Measurements from ENCODE around the gene PEX3.

The PEX3 gene

DNA sequence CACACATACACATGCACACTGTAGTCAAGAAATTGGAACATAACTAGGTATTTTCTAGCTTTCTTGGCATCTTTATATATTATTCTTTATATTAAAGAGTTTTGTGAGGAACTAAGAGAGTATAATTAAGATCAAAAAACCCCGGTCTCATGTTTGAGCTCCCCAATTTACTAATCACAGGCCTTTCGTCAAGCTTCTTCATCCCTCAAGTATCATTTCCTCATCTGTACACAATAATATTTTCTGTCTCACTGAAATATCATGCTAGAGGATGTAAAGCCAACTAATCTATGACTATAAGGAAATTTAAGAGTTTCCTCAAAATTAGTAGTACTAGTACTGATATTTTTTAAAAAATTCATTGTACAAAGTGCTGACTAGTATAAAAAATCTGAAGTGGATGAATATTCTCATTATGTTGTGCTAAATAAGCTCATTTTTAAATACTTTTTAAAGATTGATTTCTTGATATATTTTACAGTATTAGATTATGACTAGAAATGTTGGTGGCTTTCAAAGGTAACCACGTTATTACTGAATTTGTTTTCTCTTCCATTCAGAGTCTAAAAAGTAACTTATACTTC lies 28.0 kb downstream of the PEX3 start:
- no peaks in the 10 kb centered on the region for H3K9me3 ChIP-seq (ENCODE audit: control insufficient read depth in 2 of 2, low read length in 2 of 2)
- no peak overlapping the region for H3K9ac ChIP-seq (ENCODE audit: low read depth in 1 of 2, low read length in 2 of 2)
- H3K4me3 ChIP-seq (ENCODE audit: low read length in 2 of 2) = no peak overlapping the region
- H3K4me1 ChIP-seq (ENCODE audit: control insufficient read depth in 2 of 2, insufficient read depth in 2 of 2, low read length in 2 of 2) = no peaks in the 10 kb centered on the region
- H3K27me3 ChIP-seq (ENCODE audit: control insufficient read depth in 2 of 2, insufficient read depth in 2 of 2, low read length in 2 of 2) = no peaks in the 10 kb centered on the region
- peaks cover 3 to 10% of the 10 kb centered on the region in 2 donors for H3K36me3 ChIP-seq (ENCODE audit: control insufficient read depth in 2 of 2, insufficient read depth in 2 of 2, low read length in 2 of 2)
- H3K27ac ChIP-seq (ENCODE audit: low read depth in 2 of 2, low read length in 2 of 2) = no peak overlapping the region

DNA sequence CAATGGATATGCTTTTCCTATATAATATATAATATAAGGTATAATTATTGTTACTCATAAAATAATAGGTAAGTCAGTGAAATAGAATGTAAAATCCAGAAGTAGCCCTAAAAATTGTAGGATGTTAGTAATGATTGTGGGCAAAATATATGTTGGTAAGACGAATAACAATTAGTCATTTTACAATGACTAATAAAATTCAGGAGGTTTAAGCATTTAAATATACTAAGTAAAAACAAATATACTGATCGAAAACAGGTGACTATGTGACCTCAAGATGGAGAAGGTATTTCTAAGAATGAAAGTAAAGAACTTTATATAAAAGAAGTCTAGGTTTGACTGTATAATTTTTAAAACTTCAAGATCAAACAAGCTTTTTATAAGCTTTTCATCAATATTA lies 32.0 kb downstream of the PEX3 start:
- H3K9me3 ChIP-seq (ENCODE audit: control insufficient read depth in 2 of 2, low read length in 2 of 2) = no peaks in the 10 kb centered on the region
- no peak overlapping the region for H3K27ac ChIP-seq (ENCODE audit: low read depth in 2 of 2, low read length in 2 of 2)
- no peak overlapping the region for H3K4me3 ChIP-seq (ENCODE audit: low read length in 2 of 2)
- no peaks in the 10 kb centered on the region for H3K4me1 ChIP-seq (ENCODE audit: control insufficient read depth in 2 of 2, insufficient read depth in 2 of 2, low read length in 2 of 2)
- H3K9ac ChIP-seq (ENCODE audit: low read depth in 1 of 2, low read length in 2 of 2) = no peak overlapping the region
- no peaks in the 10 kb centered on the region for H3K27me3 ChIP-seq (ENCODE audit: control insufficient read depth in 2 of 2, insufficient read depth in 2 of 2, low read length in 2 of 2)
- no peaks in the 10 kb centered on the region for H3K36me3 ChIP-seq (ENCODE audit: control insufficient read depth in 2 of 2, insufficient read depth in 2 of 2, low read length in 2 of 2)

DNA sequence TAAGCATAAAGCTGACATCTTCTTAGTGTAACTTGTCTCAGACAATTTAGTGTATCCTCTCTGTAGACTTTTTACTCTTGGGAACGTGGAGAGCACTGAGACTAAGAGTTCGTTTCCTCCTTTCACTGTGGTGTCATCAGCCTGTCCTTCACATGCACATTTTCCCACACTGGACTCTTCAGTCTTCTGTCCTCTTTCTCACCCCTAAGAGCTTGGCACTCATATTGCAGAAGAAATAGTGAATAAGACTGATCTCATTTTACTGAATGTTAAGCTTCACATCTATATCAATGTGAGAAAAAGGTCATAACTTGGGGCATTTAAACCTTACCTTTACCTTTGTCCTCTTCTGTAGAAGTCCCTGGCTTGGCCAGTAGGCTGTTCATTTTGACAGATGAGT lies 35.4 kb downstream of the PEX3 start:
- Histone ChIP-seq H3K27me3 (ENCODE audit: control insufficient read depth in 2 of 2, insufficient read depth in 2 of 2, low read length in 2 of 2) (no peaks in the 10 kb centered on the region), H3K27ac (ENCODE audit: low read depth in 2 of 2, low read length in 2 of 2) (no peak overlapping the region), H3K9me3 (ENCODE audit: control insufficient read depth in 2 of 2, low read length in 2 of 2) (no peaks in the 10 kb centered on the region), H3K36me3 (ENCODE audit: control insufficient read depth in 2 of 2, insufficient read depth in 2 of 2, low read length in 2 of 2) (no peaks in the 10 kb centered on the region), H3K9ac (ENCODE audit: low read depth in 1 of 2, low read length in 2 of 2) (no peak overlapping the region), H3K4me3 (ENCODE audit: low read length in 2 of 2) (no peak overlapping the region), H3K4me1 (ENCODE audit: control insufficient read depth in 2 of 2, insufficient read depth in 2 of 2, low read length in 2 of 2) (no peaks in the 10 kb centered on the region)

DNA sequence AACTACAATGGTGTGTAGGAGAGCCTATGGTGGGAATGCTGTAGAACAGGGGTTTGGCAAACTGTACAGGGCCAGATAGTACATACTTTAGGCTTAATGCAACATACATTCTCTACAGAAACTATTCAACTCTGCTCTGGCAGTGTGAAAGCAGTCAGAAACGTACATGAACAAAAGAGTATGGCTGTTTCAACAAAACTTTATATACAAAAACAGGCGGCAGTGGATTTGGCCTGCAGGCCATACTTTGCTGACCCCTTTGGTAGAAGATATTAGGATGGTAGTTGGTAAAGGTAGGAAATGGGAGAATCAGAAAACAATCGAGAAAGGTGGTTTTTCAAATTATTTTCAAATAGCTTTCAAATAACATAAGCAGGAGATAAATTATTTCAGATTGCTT lies 36.1 kb downstream of the PEX3 start:
- Histone ChIP-seq H3K9me3 (ENCODE audit: control insufficient read depth in 2 of 2, low read length in 2 of 2) (no peaks in the 10 kb centered on the region), H3K36me3 (ENCODE audit: control insufficient read depth in 2 of 2, insufficient read depth in 2 of 2, low read length in 2 of 2) (no peaks in the 10 kb centered on the region), H3K4me1 (ENCODE audit: control insufficient read depth in 2 of 2, insufficient read depth in 2 of 2, low read length in 2 of 2) (no peaks in the 10 kb centered on the region), H3K27ac (ENCODE audit: low read depth in 2 of 2, low read length in 2 of 2) (no peak overlapping the region), H3K4me3 (ENCODE audit: low read length in 2 of 2) (no peak overlapping the region), H3K9ac (ENCODE audit: low read depth in 1 of 2, low read length in 2 of 2) (no peak overlapping the region), H3K27me3 (ENCODE audit: control insufficient read depth in 2 of 2, insufficient read depth in 2 of 2, low read length in 2 of 2) (no peaks in the 10 kb centered on the region)

DNA sequence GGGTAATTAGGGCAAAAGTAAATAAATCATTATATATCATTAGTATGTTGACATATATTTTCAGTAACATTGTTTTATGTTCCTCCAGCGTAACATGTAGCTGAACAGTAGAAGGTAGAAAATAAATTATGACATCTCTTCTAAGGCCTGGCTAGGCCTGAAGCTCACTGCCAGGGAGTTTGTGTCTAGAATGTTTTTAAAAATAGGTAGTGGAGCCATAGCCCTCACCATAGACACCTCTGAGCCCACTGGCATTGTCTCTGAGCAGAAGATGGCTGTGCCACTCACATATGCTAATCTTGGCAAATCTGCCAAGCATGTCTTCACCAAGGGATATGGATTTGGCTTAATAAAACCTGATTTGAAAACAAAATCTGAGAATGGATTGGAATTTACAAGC lies 39.6 kb downstream of the PEX3 start:
- no peaks in the 10 kb centered on the region for H3K9me3 ChIP-seq (ENCODE audit: control insufficient read depth in 2 of 2, low read length in 2 of 2)
- no peak overlapping the region for H3K27ac ChIP-seq (ENCODE audit: low read depth in 2 of 2, low read length in 2 of 2)
- H3K36me3 ChIP-seq (ENCODE audit: control insufficient read depth in 2 of 2, insufficient read depth in 2 of 2, low read length in 2 of 2) = peaks cover 11 to 12% of the 10 kb centered on the region in 2 donors
- no peaks in the 10 kb centered on the region for H3K4me1 ChIP-seq (ENCODE audit: control insufficient read depth in 2 of 2, insufficient read depth in 2 of 2, low read length in 2 of 2)
- H3K9ac ChIP-seq (ENCODE audit: low read depth in 1 of 2, low read length in 2 of 2) = no peak overlapping the region
- H3K4me3 ChIP-seq (ENCODE audit: low read length in 2 of 2) = no peak overlapping the region
- H3K27me3 ChIP-seq (ENCODE audit: control insufficient read depth in 2 of 2, insufficient read depth in 2 of 2, low read length in 2 of 2) = no peaks in the 10 kb centered on the region

DNA sequence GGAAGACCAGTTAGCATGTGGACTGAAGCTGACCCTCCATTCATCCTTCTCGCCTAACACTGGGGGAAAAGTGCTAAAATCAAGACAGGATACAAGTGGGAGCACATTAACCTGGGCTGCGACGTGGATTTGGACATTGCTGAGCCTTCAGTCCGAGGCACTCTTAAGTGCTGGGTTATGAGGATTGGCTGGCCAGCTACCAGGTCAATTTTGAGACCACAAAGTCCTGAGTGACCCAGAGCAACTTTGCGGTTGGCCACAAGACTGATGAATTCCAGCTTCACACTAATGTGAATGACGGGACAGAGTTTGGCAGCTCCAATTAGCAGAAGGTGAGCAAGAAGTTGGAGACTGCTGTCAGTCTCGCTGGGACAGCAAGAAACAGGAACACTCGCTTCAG lies 40.2 kb downstream of the PEX3 start:
- Histone ChIP-seq H3K4me3 (ENCODE audit: low read length in 2 of 2) (no peak overlapping the region), H3K9me3 (ENCODE audit: control insufficient read depth in 2 of 2, low read length in 2 of 2) (no peaks in the 10 kb centered on the region), H3K27ac (ENCODE audit: low read depth in 2 of 2, low read length in 2 of 2) (no peak overlapping the region), H3K4me1 (ENCODE audit: control insufficient read depth in 2 of 2, insufficient read depth in 2 of 2, low read length in 2 of 2) (no peaks in the 10 kb centered on the region), H3K27me3 (ENCODE audit: control insufficient read depth in 2 of 2, insufficient read depth in 2 of 2, low read length in 2 of 2) (no peaks in the 10 kb centered on the region), H3K9ac (ENCODE audit: low read depth in 1 of 2, low read length in 2 of 2) (no peak overlapping the region), H3K36me3 (ENCODE audit: control insufficient read depth in 2 of 2, insufficient read depth in 2 of 2, low read length in 2 of 2) (peaks cover 15 to 16% of the 10 kb centered on the region in 2 donors)

DNA sequence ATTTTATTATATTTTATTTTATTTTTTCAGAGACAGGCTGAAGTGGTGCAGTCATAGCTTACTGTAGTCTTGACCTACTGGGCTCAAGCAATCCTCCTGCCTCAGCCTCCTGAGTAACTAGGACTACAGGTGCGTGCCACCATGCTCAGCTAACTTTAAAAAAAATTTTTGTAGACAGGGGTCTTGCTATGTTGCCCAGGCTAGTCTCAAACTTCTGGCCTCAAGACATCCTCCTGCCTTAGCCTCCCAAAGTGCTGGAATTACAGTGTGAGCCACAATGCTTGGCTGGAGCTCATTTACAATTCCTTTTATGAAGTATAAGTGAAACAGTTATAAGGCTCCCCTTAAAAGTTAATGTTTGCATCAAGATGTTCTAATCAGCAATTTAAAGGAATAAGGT lies 46.4 kb downstream of the PEX3 start:
- Histone ChIP-seq H3K9me3 (ENCODE audit: control insufficient read depth in 2 of 2, low read length in 2 of 2) (no peaks in the 10 kb centered on the region), H3K27ac (ENCODE audit: low read depth in 2 of 2, low read length in 2 of 2) (no peak overlapping the region), H3K27me3 (ENCODE audit: control insufficient read depth in 2 of 2, insufficient read depth in 2 of 2, low read length in 2 of 2) (no peaks in the 10 kb centered on the region), H3K9ac (ENCODE audit: low read depth in 1 of 2, low read length in 2 of 2) (no peak overlapping the region), H3K4me1 (ENCODE audit: control insufficient read depth in 2 of 2, insufficient read depth in 2 of 2, low read length in 2 of 2) (no peaks in the 10 kb centered on the region), H3K4me3 (ENCODE audit: low read length in 2 of 2) (no peak overlapping the region), H3K36me3 (ENCODE audit: control insufficient read depth in 2 of 2, insufficient read depth in 2 of 2, low read length in 2 of 2) (peaks cover 49 to 50% of the 10 kb centered on the region in 2 donors)

DNA sequence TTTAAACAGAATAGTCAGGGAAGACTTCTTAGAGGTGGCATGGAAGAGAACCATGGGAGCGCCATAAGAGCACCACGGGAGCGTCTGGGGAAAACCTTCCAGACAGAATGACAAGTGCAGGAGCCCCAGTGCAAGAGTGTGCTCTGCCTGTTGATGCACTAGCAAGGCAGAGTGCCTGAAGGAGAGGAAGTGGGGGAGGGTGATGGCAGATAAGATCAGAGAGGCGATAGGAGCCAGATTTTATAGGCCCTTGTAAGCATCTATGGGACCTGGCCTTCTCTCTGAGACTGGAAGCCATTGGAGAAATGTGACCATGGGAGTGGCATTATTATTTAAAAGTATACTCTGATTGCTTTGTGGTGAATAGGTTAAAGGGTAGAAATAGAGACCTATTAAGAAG lies 47.8 kb downstream of the PEX3 start:
- Histone ChIP-seq H3K4me3 (ENCODE audit: low read length in 2 of 2) (no peak overlapping the region), H3K4me1 (ENCODE audit: control insufficient read depth in 2 of 2, insufficient read depth in 2 of 2, low read length in 2 of 2) (no peaks in the 10 kb centered on the region), H3K27me3 (ENCODE audit: control insufficient read depth in 2 of 2, insufficient read depth in 2 of 2, low read length in 2 of 2) (no peaks in the 10 kb centered on the region), H3K27ac (ENCODE audit: low read depth in 2 of 2, low read length in 2 of 2) (no peak overlapping the region), H3K9me3 (ENCODE audit: control insufficient read depth in 2 of 2, low read length in 2 of 2) (no peaks in the 10 kb centered on the region), H3K9ac (ENCODE audit: low read depth in 1 of 2, low read length in 2 of 2) (no peak overlapping the region), H3K36me3 (ENCODE audit: control insufficient read depth in 2 of 2, insufficient read depth in 2 of 2, low read length in 2 of 2) (peaks cover 56 to 61% of the 10 kb centered on the region in 2 donors)

DNA sequence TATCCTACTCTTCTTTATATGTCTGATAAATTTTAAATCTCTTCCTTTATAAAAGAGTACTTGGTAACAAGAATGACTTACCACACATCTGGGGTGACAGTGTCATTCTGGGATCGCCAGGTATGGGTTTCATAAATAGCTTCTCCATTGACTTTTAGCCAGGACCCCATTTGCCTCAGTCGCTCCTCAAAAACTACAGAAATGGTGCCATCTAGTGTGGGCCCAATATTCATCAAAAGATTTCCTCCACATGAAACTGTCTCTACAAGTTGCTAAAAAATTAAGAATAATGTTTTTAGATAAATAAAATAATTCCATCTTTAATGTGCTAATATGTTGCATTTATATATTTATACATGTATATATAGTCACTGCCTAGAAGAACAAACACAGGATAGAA lies 51.2 kb downstream of the PEX3 start:
- Histone ChIP-seq H3K9me3 (ENCODE audit: control insufficient read depth in 2 of 2, low read length in 2 of 2) (no peaks in the 10 kb centered on the region), H3K4me3 (ENCODE audit: low read length in 2 of 2) (no peak overlapping the region), H3K9ac (ENCODE audit: low read depth in 1 of 2, low read length in 2 of 2) (no peak overlapping the region), H3K27me3 (ENCODE audit: control insufficient read depth in 2 of 2, insufficient read depth in 2 of 2, low read length in 2 of 2) (no peaks in the 10 kb centered on the region), H3K4me1 (ENCODE audit: control insufficient read depth in 2 of 2, insufficient read depth in 2 of 2, low read length in 2 of 2) (no peaks in the 10 kb centered on the region), H3K36me3 (ENCODE audit: control insufficient read depth in 2 of 2, insufficient read depth in 2 of 2, low read length in 2 of 2) (peaks cover 60 to 61% of the 10 kb centered on the region in 2 donors), H3K27ac (ENCODE audit: low read depth in 2 of 2, low read length in 2 of 2) (no peak overlapping the region)

DNA sequence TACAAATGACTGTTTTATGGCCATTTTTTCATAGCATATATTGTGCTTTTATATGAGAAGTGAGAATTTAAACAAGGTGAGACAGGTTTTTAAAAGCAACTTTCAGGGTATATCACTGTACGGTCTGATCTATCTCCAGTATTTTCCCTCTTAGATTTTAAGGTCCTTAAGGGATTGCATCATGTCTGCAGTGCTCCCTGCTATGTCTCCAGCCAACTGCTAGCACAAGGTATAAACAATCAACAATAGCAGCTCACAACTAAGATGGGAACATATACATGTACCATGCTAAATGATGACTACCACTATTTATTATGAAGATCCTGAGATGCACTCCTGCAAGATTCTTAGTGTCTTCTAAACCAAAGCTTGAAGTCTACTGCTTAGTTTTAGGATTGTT lies 53.8 kb downstream of the PEX3 start:
- H3K4me1 ChIP-seq (ENCODE audit: control insufficient read depth in 2 of 2, insufficient read depth in 2 of 2, low read length in 2 of 2) = peaks cover 0 to 2% of the 10 kb centered on the region in 2 donors
- no peaks in the 10 kb centered on the region for H3K9me3 ChIP-seq (ENCODE audit: control insufficient read depth in 2 of 2, low read length in 2 of 2)
- no peak overlapping the region for H3K27ac ChIP-seq (ENCODE audit: low read depth in 2 of 2, low read length in 2 of 2)
- peaks cover 48 to 51% of the 10 kb centered on the region in 2 donors for H3K36me3 ChIP-seq (ENCODE audit: control insufficient read depth in 2 of 2, insufficient read depth in 2 of 2, low read length in 2 of 2)
- no peak overlapping the region for H3K9ac ChIP-seq (ENCODE audit: low read depth in 1 of 2, low read length in 2 of 2)
- no peak overlapping the region for H3K4me3 ChIP-seq (ENCODE audit: low read length in 2 of 2)
- H3K27me3 ChIP-seq (ENCODE audit: control insufficient read depth in 2 of 2, insufficient read depth in 2 of 2, low read length in 2 of 2) = no peaks in the 10 kb centered on the region

DNA sequence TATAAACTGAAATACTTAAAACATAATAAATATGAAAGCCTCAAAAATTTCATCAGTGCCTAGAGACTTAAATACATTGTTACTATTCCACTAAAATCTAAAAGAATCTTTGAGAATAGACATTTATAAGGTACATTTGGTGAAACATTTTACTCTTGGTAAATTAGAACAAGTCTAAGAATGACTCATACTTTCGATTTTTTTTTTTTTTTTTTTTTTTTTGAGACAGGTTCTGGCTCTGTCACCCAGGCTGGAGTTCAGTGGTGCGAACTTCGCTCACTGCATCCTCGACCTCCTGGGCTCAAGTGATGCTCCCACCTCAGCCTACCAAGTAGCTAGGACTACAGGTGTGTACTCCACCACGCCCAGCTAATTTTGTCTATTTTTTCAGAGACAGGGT lies 54.5 kb downstream of the PEX3 start:
- Histone ChIP-seq H3K4me3 (ENCODE audit: low read length in 2 of 2) (no peak overlapping the region), H3K27me3 (ENCODE audit: control insufficient read depth in 2 of 2, insufficient read depth in 2 of 2, low read length in 2 of 2) (no peaks in the 10 kb centered on the region), H3K9me3 (ENCODE audit: control insufficient read depth in 2 of 2, low read length in 2 of 2) (no peaks in the 10 kb centered on the region), H3K27ac (ENCODE audit: low read depth in 2 of 2, low read length in 2 of 2) (no peak overlapping the region), H3K36me3 (ENCODE audit: control insufficient read depth in 2 of 2, insufficient read depth in 2 of 2, low read length in 2 of 2) (peaks cover 44 to 45% of the 10 kb centered on the region in 2 donors), H3K9ac (ENCODE audit: low read depth in 1 of 2, low read length in 2 of 2) (no peak overlapping the region), H3K4me1 (ENCODE audit: control insufficient read depth in 2 of 2, insufficient read depth in 2 of 2, low read length in 2 of 2) (peaks cover 2 to 5% of the 10 kb centered on the region in 2 donors)

All from mucosa of rectum (tissue), 2 donors.